Adrenal gland (tissue), 5 donors: ENCODE measurements around the gene DYSF.

Experiments
- CTCF ChIP-seq, 6 experiments: fragments of 450-650 bp in 4 of 6; fragments of 200-600 bp in 2 of 6; sonication (generic) in 1 of 6; IDR thresholded peaks; 1 replicate in 5 of 6; 2 replicates in 1 of 6; pipeline versions ENCODE4 v1.5.1 to v1.8.0; 2016 to 2021; ENCODE audit warnings: antibody characterized with exemption in 6 of 6, mild to moderate bottlenecking in 2 of 6, moderate library complexity in 1 of 6
- POLR2A ChIP-seq, 2 donors: fragments of 450-650 bp; IDR thresholded peaks; one replicate each; pipeline ENCODE4 v1.6.1; 2017; ENCODE audit warnings: antibody characterized with exemption in 2 of 2, mild to moderate bottlenecking in 2 of 2, moderate library complexity in 1 of 2
- donor health status: DM: no; HTN: no; CAD: no.

GRCh38 chr2:71647356-71647755 lies 194.0 kb downstream of the DYSF start:
- TF ChIP-seq CTCF (IDR thresholded peaks at IDR 0.05) (no peak), POLR2A (IDR thresholded peaks at IDR 0.05) (no peak)
